CMK (cell line): Measurements from ENCODE around the gene IRF2.

Experiments
- DNase-seq: peaks from one replicate; pipeline ENCODE4 v3.0.0-alpha.2; 2010; ENCODE audit warnings: low read depth

IRF2 gene

GRCh38 chr4:184432127-184432922 lies 42.0 kb downstream of the IRF2 start:
- no peak for DNase-seq

- DNase-seq, result no peak
These were observed 44.2 kb downstream of the IRF2 start for GRCh38 chr4:184430163-184430562.

- no peak for DNase-seq
These were observed 45.6 kb downstream of the IRF2 start for GRCh38 chr4:184428787-184429186.

GRCh38 chr4:184427687-184428086 lies 46.7 kb downstream of the IRF2 start:
- DNase-seq, result no peak

GRCh38 chr4:184427093-184427492 lies 47.3 kb downstream of the IRF2 start:
- no peak for DNase-seq

- DNase-seq, result no peak
These were observed 49.2 kb downstream of the IRF2 start for GRCh38 chr4:184424993-184425758.

- DNase-seq, result no peak
These were observed 50.1 kb downstream of the IRF2 start for GRCh38 chr4:184424279-184424678.

GRCh38 chr4:184423003-184423686 lies 51.2 kb downstream of the IRF2 start:
- no peak for DNase-seq

- DNase-seq, result no peak
These were observed 52.0 kb downstream of the IRF2 start for GRCh38 chr4:184422378-184422777.

- no peak for DNase-seq
These were observed 52.7 kb downstream of the IRF2 start for GRCh38 chr4:184421533-184422155.

- DNase-seq, result no peak
These were observed 53.4 kb downstream of the IRF2 start for GRCh38 chr4:184420881-184421416.

- DNase-seq, result no peak
These were observed 53.9 kb downstream of the IRF2 start for GRCh38 chr4:184420402-184420801.

GRCh38 chr4:184419976-184420375 lies 54.4 kb downstream of the IRF2 start:
- DNase-seq, result no peak

GRCh38 chr4:184417802-184418511 lies 56.4 kb downstream of the IRF2 start:
- DNase-seq, result no peak

- DNase-seq, result no peak
These were observed 57.2 kb downstream of the IRF2 start for GRCh38 chr4:184416913-184417734.

- no peak for DNase-seq
These were observed 59.3 kb downstream of the IRF2 start for GRCh38 chr4:184415071-184415470.

- no peak for DNase-seq
These were observed 60.9 kb downstream of the IRF2 start for GRCh38 chr4:184413261-184414046.

- DNase-seq, result no peak
These were observed 63.6 kb downstream of the IRF2 start for GRCh38 chr4:184410748-184411147.

- DNase-seq, result no peak
These were observed 64.2 kb downstream of the IRF2 start for GRCh38 chr4:184409911-184410692.
